Measurements from ENCODE around the gene PLA2G2D. TPM values are rescaled to one million over a fixed set of nuclear protein-coding genes. Genes with fewer than 3 reads are reported as not detected.
A peak's percentile ranks its signal among the peaks of the same experiment; 100 is the strongest.

The PLA2G2D gene
- total and polyA plus RNA-seq, 7 donors: 0.16 to 8.6 TPM; not detected in 5

- Histone ChIP-seq H3K36me3 (no peaks in the 10 kb centered on the region), H3K9me3 (peaks cover 7 to 21% (median 7%) of the 10 kb centered on the region in 4 donors), H3K4me3 (no peak overlapping the region), H3K4me1 (peaks cover 0 to 45% (median 29%) of the 10 kb centered on the region in 4 donors), H3K27me3 (no peaks in the 10 kb centered on the region), H3K27ac (peak overlapping the region in 3 of 4 donors; percentile 79 to 80 (median 80))
- WGBS, 2 donors: 82 to 90% methylated on average over 15 of the region's 15 CpGs
- TF ChIP-seq POLR2AphosphoS5 (IDR thresholded peaks at IDR 0.05): peak in 3 of 4 donors; percentile 53 to 71 (median 55)
- TF ChIP-seq CTCF (IDR thresholded peaks at IDR 0.05): no peak
- peak; percentile 74 for DNase-seq
- intact Hi-C loops (cut with DNase I): loop anchor here (1.0 to 5.0 kb wide), 2 partner anchors 31 to 323 kb away; partner anchors contain the start of gene CAMK2N1
These were observed 45.4 kb upstream of the PLA2G2D start for GRCh38 chr1:20164694-20165202.

DNA sequence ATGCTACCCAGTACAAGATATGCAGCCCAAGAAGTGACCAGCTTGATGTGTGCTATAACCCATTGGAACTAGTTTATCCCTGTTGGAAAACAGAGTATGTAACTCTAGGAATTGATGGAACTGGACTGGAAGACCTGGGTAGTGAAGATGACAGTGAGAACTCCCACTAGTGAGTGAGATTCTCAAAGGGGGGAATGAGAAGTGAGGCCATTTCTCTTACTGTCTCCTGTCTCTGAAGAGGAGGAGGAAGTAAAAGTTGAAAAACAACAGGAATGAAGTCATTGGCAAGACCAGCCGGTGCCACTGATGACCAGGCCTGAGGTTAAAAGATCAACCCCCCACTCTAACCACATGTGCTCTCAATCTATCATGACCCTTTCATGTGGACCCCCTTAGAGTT, 40.7 kb upstream of the PLA2G2D start:
- TF ChIP-seq POLR2A (IDR thresholded peaks at IDR 0.05) (no peak), POLR2AphosphoS5 (IDR thresholded peaks at IDR 0.05) (no peak), CTCF (IDR thresholded peaks at IDR 0.05) (no peak), EP300 (IDR thresholded peaks at IDR 0.05) (no peak)
- no peak for DNase-seq
- no peaks in the 10 kb centered on the region for H3K36me3 ChIP-seq
- intact Hi-C loops (cut with DNase I): loop anchor here (5.0 kb wide), 1 partner anchor 327 kb away; the partner anchor contains the start of gene CAMK2N1
- peaks cover 7 to 36% (median 9%) of the 10 kb centered on the region in 4 donors for H3K9me3 ChIP-seq
- WGBS, 2 donors: 59 to 74% methylated on average over 1 of the region's 1 CpG
- H3K4me3 ChIP-seq: no peak overlapping the region
- no peak overlapping the region for H3K27ac ChIP-seq
- H3K27me3 ChIP-seq: no peaks in the 10 kb centered on the region
- H3K4me1 ChIP-seq: peaks cover 0 to 13% (median 9%) of the 10 kb centered on the region in 4 donors

GRCh38 chr1:20158358-20159070, 39.2 kb upstream of the PLA2G2D start:
- WGBS, 2 donors: 83 to 90% methylated on average over 7 of the region's 7 CpGs
- H3K9me3 ChIP-seq: peaks cover 7 to 36% (median 9%) of the 10 kb centered on the region in 4 donors
- TF ChIP-seq CTCF (IDR thresholded peaks at IDR 0.05) (no peak), POLR2A (IDR thresholded peaks at IDR 0.05) (no peak), EP300 (IDR thresholded peaks at IDR 0.05) (no peak), POLR2AphosphoS5 (IDR thresholded peaks at IDR 0.05) (no peak)

GRCh38 chr1:20154301-20154831, 35.0 kb upstream of the PLA2G2D start:
- peak overlapping the region in 1 of 4 donors; percentile 34 for H3K27ac ChIP-seq
- intact Hi-C loops (cut with DNase I): loop anchor here (5.0 kb wide), 1 partner anchor 43 kb away; no protein-coding TSS in a partner anchor
- peaks cover 0 to 25% (median 13%) of the 10 kb centered on the region in 4 donors for H3K4me1 ChIP-seq
- peaks cover 0 to 12% (median under 1%) of the 10 kb centered on the region in 4 donors for H3K9me3 ChIP-seq
- 84 to 87% methylated on average over 18 of the region's 18 CpGs for WGBS, 2 donors
- peak; percentile 59 for DNase-seq
- H3K4me3 ChIP-seq: peak overlapping the region in 1 of 4 donors; percentile 17
- no peak for TF ChIP-seq POLR2AphosphoS5 (IDR thresholded peaks at IDR 0.05)
- no peaks in the 10 kb centered on the region for H3K27me3 ChIP-seq
- no peaks in the 10 kb centered on the region for H3K36me3 ChIP-seq

More at GRCh38 chr1:20158358-20159070, 39.2 kb upstream of the PLA2G2D start:
- no peak for DNase-seq
- H3K4me3 ChIP-seq: no peak overlapping the region
- intact Hi-C loops (cut with DNase I): no loop called here
- no peaks in the 10 kb centered on the region for H3K27me3 ChIP-seq
- no peak overlapping the region for H3K27ac ChIP-seq
- H3K4me1 ChIP-seq: peaks cover 0 to 8% (median 2%) of the 10 kb centered on the region in 4 donors
- no peaks in the 10 kb centered on the region for H3K36me3 ChIP-seq

DNA sequence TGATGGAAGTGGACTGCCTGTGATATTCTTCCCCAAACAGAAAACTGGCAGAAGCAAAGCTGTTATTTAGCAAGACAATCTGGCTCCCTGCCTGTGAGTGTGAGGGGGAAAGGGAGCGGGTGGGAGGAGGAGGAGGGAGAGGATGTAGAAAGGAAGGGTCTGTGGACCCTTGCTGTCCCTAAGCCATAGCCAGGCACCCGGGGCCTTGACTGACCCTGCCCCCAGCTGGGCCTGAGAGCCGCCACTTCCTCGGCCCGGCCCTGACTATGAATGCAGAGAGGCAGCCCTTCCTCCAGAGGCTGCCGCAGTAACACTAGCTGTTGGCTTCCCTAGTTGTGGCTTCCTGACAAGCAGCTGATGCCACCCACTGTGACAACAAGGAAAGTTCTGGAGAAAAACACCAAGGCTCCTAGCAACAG, 33.7 kb upstream of the PLA2G2D start:
- Histone ChIP-seq H3K4me1 (peaks cover 0 to 25% (median 13%) of the 10 kb centered on the region in 4 donors), H3K36me3 (no peaks in the 10 kb centered on the region), H3K27ac (peak overlapping the region; percentile 0 to 58 (median 32)), H3K27me3 (no peaks in the 10 kb centered on the region), H3K4me3 (no peak overlapping the region), H3K9me3 (no peaks in the 10 kb centered on the region)
- intact Hi-C loops (cut with DNase I): loop anchor here (1.0 to 5.0 kb wide), 4 partner anchors 44 to 235 kb away; no protein-coding TSS in a partner anchor
- DNase-seq: peak; percentile 67
- WGBS, 2 donors: 72 to 85% methylated on average over 6 of the region's 6 CpGs
- no peak for TF ChIP-seq POLR2A (IDR thresholded peaks at IDR 0.05)
- TF ChIP-seq POLR2AphosphoS5 (IDR thresholded peaks at IDR 0.05): peak in 1 of 4 donors; percentile 12
